HepG2 (cell line): ENCODE results near the gene CD180.

Experiments
- ARNT ChIP-seq: fragments of 450-650 bp; IDR thresholded peaks from 2 replicates; pipeline ENCODE4 v1.6.1; 2017
- ZNF17 ChIP-seq: sonication (generic); formaldehyde crosslinking; IDR thresholded peaks from 2 replicates; pipeline ENCODE4 v1.5.0; 2020; ENCODE audit warnings: mild to moderate bottlenecking, missing genetic modification reagents
- TF ChIP-seq, protein P1 (sequence below): sonication (generic); formaldehyde crosslinking; IDR thresholded peaks from 2 replicates; pipeline ENCODE4 v1.5.0; 2020; ENCODE audit warnings: mild to moderate bottlenecking, missing genetic modification reagents, moderate library complexity

DNA sequence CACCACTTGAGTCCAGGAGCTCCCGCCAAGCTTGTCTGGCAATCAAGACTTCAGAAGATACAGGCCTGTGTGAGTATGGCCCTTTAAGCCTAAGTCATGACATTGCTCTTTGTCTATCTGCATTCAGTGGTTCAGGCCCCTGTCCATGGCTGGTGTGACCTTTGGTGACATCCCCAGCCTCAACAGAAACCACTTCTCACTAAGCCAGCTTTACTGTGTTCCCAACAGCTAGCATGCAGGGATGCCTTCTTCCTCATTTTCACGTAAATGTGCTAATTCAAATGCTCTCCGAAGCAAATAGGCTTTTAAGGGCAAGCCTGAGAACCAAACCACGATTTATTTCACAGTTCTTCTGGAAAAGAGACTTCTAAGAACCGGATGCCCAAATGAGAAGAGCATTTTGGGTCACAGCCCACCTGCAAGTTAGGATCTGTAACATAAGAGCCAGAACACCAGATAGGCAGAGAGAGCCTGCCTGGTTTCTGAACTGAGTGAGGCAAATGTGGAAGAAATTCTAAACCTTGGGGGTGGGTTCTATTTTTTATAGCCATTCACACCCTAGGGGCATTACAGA is 14.9 kb downstream of the CD180 start:
- TF ChIP-seq ZNF17 (CRISPR knock-in tag) = no peak
- TF ChIP-seq, protein P1, sequence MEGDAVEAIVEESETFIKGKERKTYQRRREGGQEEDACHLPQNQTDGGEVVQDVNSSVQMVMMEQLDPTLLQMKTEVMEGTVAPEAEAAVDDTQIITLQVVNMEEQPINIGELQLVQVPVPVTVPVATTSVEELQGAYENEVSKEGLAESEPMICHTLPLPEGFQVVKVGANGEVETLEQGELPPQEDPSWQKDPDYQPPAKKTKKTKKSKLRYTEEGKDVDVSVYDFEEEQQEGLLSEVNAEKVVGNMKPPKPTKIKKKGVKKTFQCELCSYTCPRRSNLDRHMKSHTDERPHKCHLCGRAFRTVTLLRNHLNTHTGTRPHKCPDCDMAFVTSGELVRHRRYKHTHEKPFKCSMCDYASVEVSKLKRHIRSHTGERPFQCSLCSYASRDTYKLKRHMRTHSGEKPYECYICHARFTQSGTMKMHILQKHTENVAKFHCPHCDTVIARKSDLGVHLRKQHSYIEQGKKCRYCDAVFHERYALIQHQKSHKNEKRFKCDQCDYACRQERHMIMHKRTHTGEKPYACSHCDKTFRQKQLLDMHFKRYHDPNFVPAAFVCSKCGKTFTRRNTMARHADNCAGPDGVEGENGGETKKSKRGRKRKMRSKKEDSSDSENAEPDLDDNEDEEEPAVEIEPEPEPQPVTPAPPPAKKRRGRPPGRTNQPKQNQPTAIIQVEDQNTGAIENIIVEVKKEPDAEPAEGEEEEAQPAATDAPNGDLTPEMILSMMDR = no peak
- no peak for TF ChIP-seq ARNT
